Jurkat, Clone E6-1 (cell line): Measurements from ENCODE around the gene AGTR2. TPM values are rescaled to one million over a fixed set of nuclear protein-coding genes. Genes with fewer than 3 reads are reported as not detected.
"Not testable (repeated sequence)": the region's sequence is repeated elsewhere in the genome, so short reads cannot be mapped to it uniquely, and the experiment has no call there.

Experiments used
- DNase-seq: peaks from one replicate; pipeline ENCODE4 v3.0.0-alpha.2; 2011; ENCODE audit warnings: low read depth, low spot score
- H3K4me3 ChIP-seq: 2 replicates; pipeline ENCODE4 v1.5.1; 2011; ENCODE audit warnings: mild to moderate bottlenecking, low read length, control low read depth, moderate library complexity
- polyA plus RNA-seq: library from polyadenylated mRNA; unstranded; fragments of >200 nt; gene quantifications from one replicate; pipeline ENCODE4 v1.2.1, GENCODE V29; 2012; ENCODE audit warnings: missing spikeins; ENCODE audit not compliant: insufficient read length, insufficient read depth

AGTR2 gene, protein sequence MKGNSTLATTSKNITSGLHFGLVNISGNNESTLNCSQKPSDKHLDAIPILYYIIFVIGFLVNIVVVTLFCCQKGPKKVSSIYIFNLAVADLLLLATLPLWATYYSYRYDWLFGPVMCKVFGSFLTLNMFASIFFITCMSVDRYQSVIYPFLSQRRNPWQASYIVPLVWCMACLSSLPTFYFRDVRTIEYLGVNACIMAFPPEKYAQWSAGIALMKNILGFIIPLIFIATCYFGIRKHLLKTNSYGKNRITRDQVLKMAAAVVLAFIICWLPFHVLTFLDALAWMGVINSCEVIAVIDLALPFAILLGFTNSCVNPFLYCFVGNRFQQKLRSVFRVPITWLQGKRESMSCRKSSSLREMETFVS
- not detected for polyA plus RNA-seq

DNA sequence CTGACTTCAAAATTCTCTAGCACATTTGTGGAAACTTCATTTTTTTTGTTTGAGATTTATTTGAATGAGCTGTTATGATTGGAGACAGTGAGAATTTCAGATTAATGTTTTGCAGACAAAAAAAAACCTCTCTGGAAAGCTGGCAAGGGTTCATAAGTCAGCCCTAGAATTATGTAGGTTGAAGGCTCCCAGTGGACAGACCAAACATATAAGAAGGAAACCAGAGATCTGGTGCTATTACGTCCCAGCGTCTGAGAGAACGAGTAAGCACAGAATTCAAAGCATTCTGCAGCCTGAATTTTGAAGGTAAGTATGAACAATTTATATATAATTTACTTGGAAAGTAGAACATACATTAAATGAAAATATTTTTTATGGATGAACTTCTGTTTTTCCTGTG, at the start of gene AGTR2:
Gene AGTR2 (plus strand): TSS at position 234 of the 400 bp plus-strand sequence. CDS start 1,537 bp downstream, outside the sequence.
- DNase-seq: no peak
- H3K4me3 ChIP-seq: no peak within 1 kb of the TSS

DNA sequence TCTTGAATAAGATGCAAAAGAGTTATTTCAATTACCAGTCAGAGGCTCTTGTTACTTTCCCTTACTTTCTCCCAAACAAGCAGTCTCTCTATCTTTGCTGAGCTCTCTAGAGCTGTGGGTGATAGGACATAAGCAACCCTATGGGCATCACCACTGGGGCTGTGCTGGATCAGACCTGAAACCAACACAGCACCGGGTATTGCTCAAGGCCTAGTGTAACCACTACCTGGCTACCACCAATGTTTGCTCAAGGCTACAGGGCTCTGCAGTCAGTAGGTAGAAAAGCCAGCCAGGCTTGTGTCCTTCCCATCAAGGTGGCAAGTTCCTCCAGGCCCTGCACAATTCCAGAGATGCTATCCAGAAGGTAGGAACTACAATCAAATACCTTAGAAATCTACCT, 35.3 kb upstream of the AGTR2 start:
- no peak for DNase-seq
- no peak overlapping the region for H3K4me3 ChIP-seq

DNA sequence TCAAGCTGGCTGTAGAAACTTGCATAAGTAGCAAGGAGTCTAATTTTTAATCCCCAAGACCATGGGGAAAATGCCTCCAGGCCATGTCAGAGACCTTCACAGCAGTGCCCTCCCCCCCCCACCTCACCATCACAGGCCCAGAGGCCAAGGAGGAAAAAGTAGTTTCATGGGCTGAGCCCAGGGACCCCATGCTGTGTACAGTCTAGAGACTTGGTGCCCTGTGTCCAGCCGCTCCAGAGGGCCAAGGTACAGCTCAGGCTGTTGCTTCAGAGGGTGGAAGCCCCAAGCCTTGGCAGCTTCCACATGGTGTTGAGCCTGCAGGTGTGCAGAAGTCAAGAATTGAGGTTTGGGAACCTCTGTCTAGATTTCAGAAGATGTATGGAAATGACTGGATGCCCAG, 29.3 kb upstream of the AGTR2 start:
- not testable (repeated sequence) for DNase-seq, H3K4me3 ChIP-seq

- no peak for DNase-seq
Measured at GRCh38 chrX:116142976-116143375, 27.6 kb upstream of the AGTR2 start.

DNA sequence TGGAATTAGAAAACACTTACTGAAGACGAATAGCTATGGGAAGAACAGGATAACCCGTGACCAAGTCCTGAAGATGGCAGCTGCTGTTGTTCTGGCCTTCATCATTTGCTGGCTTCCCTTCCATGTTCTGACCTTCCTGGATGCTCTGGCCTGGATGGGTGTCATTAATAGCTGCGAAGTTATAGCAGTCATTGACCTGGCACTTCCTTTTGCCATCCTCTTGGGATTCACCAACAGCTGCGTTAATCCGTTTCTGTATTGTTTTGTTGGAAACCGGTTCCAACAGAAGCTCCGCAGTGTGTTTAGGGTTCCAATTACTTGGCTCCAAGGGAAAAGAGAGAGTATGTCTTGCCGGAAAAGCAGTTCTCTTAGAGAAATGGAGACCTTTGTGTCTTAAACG, 2.4 kb downstream of the AGTR2 start:
- DNase-seq: no peak
- H3K4me3 ChIP-seq: no peak overlapping the region

More at GRCh38 chrX:116142976-116143375, 27.6 kb upstream of the AGTR2 start:
- H3K4me3 ChIP-seq: no peak overlapping the region

DNA sequence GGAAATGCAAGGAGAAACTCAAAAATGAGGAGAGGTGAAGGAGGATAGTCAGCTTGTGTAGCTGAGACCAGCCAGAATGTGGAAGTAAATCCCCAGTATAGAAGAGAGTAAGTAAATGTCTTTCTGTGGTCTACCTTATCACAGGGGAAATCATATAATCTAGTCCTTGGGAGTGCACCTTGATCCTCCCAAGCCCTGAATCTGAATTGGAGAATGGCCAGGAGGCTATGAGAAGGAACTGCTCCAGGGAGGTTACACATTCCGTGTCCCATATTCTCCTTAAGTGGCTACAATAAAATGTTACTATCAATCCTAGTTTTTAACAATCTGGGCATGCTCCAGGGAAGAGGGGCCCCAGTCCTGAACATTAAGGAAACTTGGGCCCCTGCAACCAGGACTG, 10.8 kb downstream of the AGTR2 start:
- H3K4me3 ChIP-seq: no peak overlapping the region
- DNase-seq: no peak

GRCh38 chrX:116185163-116185562, 14.6 kb downstream of the AGTR2 start:
- no peak for DNase-seq
- no peak overlapping the region for H3K4me3 ChIP-seq

GRCh38 chrX:116194649-116195048, 24.1 kb downstream of the AGTR2 start:
- DNase-seq: no peak
- no peak overlapping the region for H3K4me3 ChIP-seq

GRCh38 chrX:116198235-116198634, 27.7 kb downstream of the AGTR2 start:
- no peak for DNase-seq
- H3K4me3 ChIP-seq: no peak overlapping the region

- no peak for DNase-seq
- H3K4me3 ChIP-seq: no peak overlapping the region
Measured at GRCh38 chrX:116198810-116199209, 28.3 kb downstream of the AGTR2 start.

- H3K4me3 ChIP-seq: no peak overlapping the region
- no peak for DNase-seq
Measured at GRCh38 chrX:116204932-116205331, 34.4 kb downstream of the AGTR2 start.

- H3K4me3 ChIP-seq: no peak overlapping the region
- DNase-seq: no peak
Measured at GRCh38 chrX:116213262-116213661, 42.7 kb downstream of the AGTR2 start.

DNA sequence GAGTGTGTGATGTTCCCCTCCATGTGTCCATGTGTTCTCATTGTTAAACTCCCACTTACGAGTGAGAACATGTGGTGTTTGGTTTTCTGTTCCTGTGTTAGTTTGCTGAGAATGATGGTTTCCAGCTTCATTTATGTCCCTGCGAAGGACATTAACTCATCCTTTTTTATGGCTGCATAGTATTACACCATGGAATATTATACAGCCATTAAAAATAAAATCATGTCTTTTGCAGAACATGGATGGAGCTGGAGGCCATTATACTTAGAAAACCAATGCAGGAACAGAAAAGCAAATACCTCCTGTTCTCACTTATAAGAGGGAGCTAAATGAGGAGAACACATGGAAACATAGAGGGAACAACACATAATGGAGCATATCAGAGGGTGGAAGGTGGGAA, 46.5 kb downstream of the AGTR2 start:
- DNase-seq, H3K4me3 ChIP-seq: not testable (repeated sequence)
